ENCODE data around the gene PRKRA. TPM values are rescaled to one million over a fixed set of nuclear protein-coding genes. Genes with fewer than 3 reads are reported as not detected.

Gene PRKRA
- total RNA-seq, 1 experiment from 2014 or later = 62.6 TPM

DNA sequence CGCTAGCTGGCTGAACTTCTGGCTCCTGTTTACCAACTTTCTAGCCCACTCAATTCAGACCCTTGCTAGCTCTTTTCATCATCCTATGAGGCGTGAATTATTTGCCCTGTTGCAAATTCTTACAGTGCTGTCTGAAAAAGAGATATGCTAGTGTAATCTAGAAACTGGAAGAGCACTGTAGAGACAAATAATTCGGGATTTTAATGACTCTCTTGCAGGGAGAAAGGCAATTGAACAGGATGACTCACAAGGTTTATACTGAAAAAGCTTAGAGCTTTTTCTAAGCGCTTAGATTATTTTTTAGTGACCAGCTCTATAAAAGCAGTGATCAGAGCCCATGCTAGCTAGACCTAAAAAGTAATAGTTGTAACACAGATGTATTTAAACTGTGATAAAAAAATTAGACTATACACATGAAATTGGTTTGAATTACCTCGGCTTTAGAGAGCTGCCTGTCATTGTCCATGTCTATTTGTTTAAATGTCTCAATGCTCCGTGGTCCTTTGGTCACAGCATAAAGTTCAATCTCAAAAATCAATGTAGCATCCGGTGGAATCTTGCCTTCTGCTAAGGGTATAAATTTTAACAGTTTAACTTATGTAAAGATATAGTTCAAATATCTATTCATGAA, 18.4 kb upstream of the PRKRA start:
- Histone ChIP-seq H3K36me3 (ENCODE audit: insufficient read depth, low read length, poor library complexity, severe bottlenecking) (no peaks in the 10 kb centered on the region), H3K27me3 (replicated peaks; ENCODE audit: insufficient read depth, low read depth, low read length, poor library complexity) (no peaks in the 10 kb centered on the region), H3K4me1 (ENCODE audit: insufficient read depth, low read length, poor library complexity, severe bottlenecking) (peaks cover 7% of the 10 kb centered on the region), H3K4me3 (ENCODE audit: low read depth, low read length, poor library complexity, severe bottlenecking) (no peak overlapping the region), H3K9me3 (ENCODE audit: low read depth, low read length, poor library complexity, severe bottlenecking) (no peaks in the 10 kb centered on the region), H3K27ac (ENCODE audit: low read depth, low read length, poor library complexity, severe bottlenecking) (no peak overlapping the region)
- ChIA-PET CTCF (no interaction called here), POLR2A (ENCODE audit: low non-redundant PET) (no interaction called here)
- no peak for DNase-seq (ENCODE audit: low spot score)
- BruUV-seq (replicated peaks) = no TSS peak
- TF ChIP-seq EZH2 (IDR thresholded peaks at IDR 0.05; ENCODE audit: borderline replicate concordance, low read depth, low read length, poor library complexity, severe bottlenecking) = no peak
- TF ChIP-seq, protein P1, sequence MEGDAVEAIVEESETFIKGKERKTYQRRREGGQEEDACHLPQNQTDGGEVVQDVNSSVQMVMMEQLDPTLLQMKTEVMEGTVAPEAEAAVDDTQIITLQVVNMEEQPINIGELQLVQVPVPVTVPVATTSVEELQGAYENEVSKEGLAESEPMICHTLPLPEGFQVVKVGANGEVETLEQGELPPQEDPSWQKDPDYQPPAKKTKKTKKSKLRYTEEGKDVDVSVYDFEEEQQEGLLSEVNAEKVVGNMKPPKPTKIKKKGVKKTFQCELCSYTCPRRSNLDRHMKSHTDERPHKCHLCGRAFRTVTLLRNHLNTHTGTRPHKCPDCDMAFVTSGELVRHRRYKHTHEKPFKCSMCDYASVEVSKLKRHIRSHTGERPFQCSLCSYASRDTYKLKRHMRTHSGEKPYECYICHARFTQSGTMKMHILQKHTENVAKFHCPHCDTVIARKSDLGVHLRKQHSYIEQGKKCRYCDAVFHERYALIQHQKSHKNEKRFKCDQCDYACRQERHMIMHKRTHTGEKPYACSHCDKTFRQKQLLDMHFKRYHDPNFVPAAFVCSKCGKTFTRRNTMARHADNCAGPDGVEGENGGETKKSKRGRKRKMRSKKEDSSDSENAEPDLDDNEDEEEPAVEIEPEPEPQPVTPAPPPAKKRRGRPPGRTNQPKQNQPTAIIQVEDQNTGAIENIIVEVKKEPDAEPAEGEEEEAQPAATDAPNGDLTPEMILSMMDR (conservative IDR thresholded peaks at IDR 0.05; ENCODE audit: low read depth, low read length) = no peak
- intact Hi-C loops (cut with micrococcal nuclease; ENCODE audit: unreplicated experiment) = no loop called here

DNA sequence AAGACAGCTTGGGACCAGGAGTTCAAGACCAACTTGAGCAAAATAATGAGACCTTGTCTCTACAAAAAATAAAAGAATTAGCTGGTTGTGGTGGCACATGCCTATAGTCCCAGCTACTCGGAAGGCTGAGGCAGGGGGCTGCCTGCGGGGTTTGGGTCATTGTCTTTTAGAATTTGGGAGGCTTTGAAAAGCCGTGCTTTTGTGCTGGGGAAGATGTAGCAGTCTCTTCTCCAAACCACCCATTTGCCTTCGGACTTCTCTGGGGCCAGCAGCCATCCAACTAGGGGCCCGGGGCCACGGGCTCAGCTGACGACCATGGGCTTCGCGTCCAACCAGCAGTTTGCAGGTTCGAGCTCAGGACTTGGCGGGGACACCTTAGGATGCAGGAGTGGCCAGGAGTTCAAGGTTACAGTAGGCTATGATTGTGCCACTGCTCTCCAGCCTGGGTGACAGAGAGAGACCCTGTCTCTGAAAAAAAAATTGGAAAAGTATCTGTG, 6.5 kb upstream of the PRKRA start:
- no peak for TF ChIP-seq EZH2 (IDR thresholded peaks at IDR 0.05; ENCODE audit: borderline replicate concordance, low read depth, low read length, poor library complexity, severe bottlenecking)
- TF ChIP-seq, protein P1 (conservative IDR thresholded peaks at IDR 0.05; ENCODE audit: low read depth, low read length) = no peak

DNA sequence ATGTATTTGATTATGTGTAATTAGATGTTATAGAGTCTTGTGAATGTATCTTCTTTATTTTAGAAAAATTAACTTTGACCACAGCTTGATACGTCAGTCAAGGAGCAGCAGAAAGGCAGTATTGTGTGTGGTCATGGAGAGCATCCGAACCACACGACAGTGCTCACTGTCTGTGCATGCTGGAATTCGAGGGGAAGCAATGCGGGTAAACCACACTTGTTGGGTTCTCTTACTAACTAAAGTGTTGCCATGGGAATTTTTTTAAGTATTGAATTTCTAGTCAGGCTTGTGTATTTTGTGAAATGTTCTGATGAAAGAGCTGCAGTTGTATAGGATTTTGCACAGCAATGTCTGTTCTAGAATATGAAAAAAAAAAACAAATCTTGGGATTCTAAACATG, 5.0 kb upstream of the PRKRA start:
- BruUV-seq (replicated peaks) = no TSS peak
- H3K27me3 ChIP-seq (replicated peaks; ENCODE audit: insufficient read depth, low read depth, low read length, poor library complexity) = no peaks in the 10 kb centered on the region
- H3K4me3 ChIP-seq (ENCODE audit: low read depth, low read length, poor library complexity, severe bottlenecking) = no peak overlapping the region
- TF ChIP-seq, protein P1 (conservative IDR thresholded peaks at IDR 0.05; ENCODE audit: low read depth, low read length) = no peak
- TF ChIP-seq EZH2 (IDR thresholded peaks at IDR 0.05; ENCODE audit: borderline replicate concordance, low read depth, low read length, poor library complexity, severe bottlenecking) = no peak
- no peak overlapping the region for H3K27ac ChIP-seq (ENCODE audit: low read depth, low read length, poor library complexity, severe bottlenecking)
- ChIA-PET CTCF (no interaction called here), POLR2A (ENCODE audit: low non-redundant PET) (no interaction called here)
- no peaks in the 10 kb centered on the region for H3K9me3 ChIP-seq (ENCODE audit: low read depth, low read length, poor library complexity, severe bottlenecking)
- no peak for DNase-seq (ENCODE audit: low spot score)
- H3K36me3 ChIP-seq (ENCODE audit: insufficient read depth, low read length, poor library complexity, severe bottlenecking) = no peaks in the 10 kb centered on the region
- intact Hi-C loops (cut with micrococcal nuclease; ENCODE audit: unreplicated experiment) = no loop called here
- no peaks in the 10 kb centered on the region for H3K4me1 ChIP-seq (ENCODE audit: insufficient read depth, low read length, poor library complexity, severe bottlenecking)

More for the DNA sequence above, 6.5 kb upstream of the PRKRA start:
- BruUV-seq (replicated peaks) = no TSS peak
- ChIA-PET POLR2A (ENCODE audit: low non-redundant PET) (interaction anchor here (0.6 kb wide), 1 partner anchor 1194 kb away, joined by 4 read pairs; no protein-coding TSS in a partner anchor), CTCF (interaction anchor here (0.6 kb wide), 1 partner anchor 113 kb away, joined by 3 read pairs; no protein-coding TSS in a partner anchor)
- Histone ChIP-seq H3K27me3 (replicated peaks; ENCODE audit: insufficient read depth, low read depth, low read length, poor library complexity) (no peaks in the 10 kb centered on the region), H3K27ac (ENCODE audit: low read depth, low read length, poor library complexity, severe bottlenecking) (no peak overlapping the region), H3K36me3 (ENCODE audit: insufficient read depth, low read length, poor library complexity, severe bottlenecking) (no peaks in the 10 kb centered on the region), H3K9me3 (ENCODE audit: low read depth, low read length, poor library complexity, severe bottlenecking) (no peaks in the 10 kb centered on the region), H3K4me3 (ENCODE audit: low read depth, low read length, poor library complexity, severe bottlenecking) (no peak overlapping the region), H3K4me1 (ENCODE audit: insufficient read depth, low read length, poor library complexity, severe bottlenecking) (no peaks in the 10 kb centered on the region)
- DNase-seq (ENCODE audit: low spot score) = no peak
- intact Hi-C loops (cut with micrococcal nuclease; ENCODE audit: unreplicated experiment) = no loop called here

Data from A673 (cell line).